ENCODE data around the gene POU2AF1. TPM values are rescaled to one million over a fixed set of nuclear protein-coding genes. Genes with fewer than 3 reads are reported as not detected.

Gene POU2AF1
- total RNA-seq, 4 donors from 2014 or later = 0.57 to 2.2 (median 1.8) TPM; not detected in 1

DNA sequence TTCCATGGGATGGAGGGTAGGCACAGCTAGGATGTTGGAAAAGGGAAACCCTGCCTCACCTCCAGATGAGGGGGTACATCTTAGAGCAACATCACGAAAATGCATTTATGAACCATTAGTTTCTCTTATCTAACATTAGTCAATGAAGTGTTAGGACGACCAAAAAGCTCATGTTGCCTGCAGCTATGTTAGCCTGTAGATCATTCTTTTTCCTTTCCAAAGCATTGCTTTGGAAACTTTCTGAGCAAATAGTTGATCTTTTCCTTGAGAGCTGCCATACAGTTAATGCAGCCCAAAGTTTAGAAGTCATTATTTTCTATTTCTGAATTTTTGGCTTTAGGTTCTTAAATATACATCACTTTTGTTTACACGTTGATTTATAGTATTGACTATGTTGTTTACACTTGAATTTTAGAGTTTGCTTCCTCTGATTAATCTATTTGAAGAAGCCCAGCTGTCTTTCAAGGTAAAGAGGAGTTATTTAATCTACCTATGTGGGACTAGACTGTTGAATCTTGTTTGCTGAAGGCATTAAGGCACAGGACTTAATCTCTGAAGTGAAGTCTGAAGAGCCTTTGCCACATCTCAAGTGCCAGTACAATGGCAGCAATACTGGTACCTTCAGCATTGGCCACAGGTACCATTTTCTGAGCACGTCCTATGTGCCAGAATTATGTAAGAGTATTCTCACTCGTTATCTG lies 69.7 kb downstream of the POU2AF1 start:
- intact Hi-C loops (cut with DNase I) = no loop called here
- no peak overlapping the region for H3K4me3 ChIP-seq
- no peaks in the 10 kb centered on the region for H3K36me3 ChIP-seq
- H3K27ac ChIP-seq = peak overlapping the region; percentile 26 to 77 (median 50)
- 67 to 71% methylated on average over 5 of the region's 5 CpGs for WGBS, 2 donors
- TF ChIP-seq, protein P1, sequence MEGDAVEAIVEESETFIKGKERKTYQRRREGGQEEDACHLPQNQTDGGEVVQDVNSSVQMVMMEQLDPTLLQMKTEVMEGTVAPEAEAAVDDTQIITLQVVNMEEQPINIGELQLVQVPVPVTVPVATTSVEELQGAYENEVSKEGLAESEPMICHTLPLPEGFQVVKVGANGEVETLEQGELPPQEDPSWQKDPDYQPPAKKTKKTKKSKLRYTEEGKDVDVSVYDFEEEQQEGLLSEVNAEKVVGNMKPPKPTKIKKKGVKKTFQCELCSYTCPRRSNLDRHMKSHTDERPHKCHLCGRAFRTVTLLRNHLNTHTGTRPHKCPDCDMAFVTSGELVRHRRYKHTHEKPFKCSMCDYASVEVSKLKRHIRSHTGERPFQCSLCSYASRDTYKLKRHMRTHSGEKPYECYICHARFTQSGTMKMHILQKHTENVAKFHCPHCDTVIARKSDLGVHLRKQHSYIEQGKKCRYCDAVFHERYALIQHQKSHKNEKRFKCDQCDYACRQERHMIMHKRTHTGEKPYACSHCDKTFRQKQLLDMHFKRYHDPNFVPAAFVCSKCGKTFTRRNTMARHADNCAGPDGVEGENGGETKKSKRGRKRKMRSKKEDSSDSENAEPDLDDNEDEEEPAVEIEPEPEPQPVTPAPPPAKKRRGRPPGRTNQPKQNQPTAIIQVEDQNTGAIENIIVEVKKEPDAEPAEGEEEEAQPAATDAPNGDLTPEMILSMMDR (IDR thresholded peaks at IDR 0.05) = no peak
- TF ChIP-seq POLR2A (IDR thresholded peaks at IDR 0.05) = no peak
- H3K9me3 ChIP-seq = no peaks in the 10 kb centered on the region
- no peaks in the 10 kb centered on the region for H3K27me3 ChIP-seq
- H3K4me1 ChIP-seq = peaks cover 8 to 43% (median 17%) of the 10 kb centered on the region in 3 donors
- DNase-seq = no peak

DNA sequence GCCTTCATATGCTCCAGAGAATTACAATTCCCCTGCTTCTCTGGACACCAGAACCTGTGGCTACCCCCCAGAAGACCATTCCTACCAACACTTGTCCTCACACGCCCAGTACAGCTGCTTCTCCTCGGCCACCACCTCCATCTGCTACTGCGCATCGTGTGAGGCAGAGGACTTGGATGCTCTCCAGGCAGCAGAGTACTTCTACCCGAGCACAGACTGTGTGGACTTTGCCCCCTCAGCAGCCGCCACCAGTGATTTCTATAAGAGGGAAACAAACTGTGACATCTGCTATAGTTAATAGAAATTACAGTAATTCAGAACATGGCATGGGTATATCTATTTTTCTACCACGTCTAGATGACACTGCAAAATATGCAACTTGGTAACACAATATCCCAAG lies 70.9 kb downstream of the POU2AF1 start:
- intact Hi-C loops (cut with DNase I) = no loop called here

GRCh38 chr11:111307472-111308108 lies 71.5 kb downstream of the POU2AF1 start:
- Histone ChIP-seq H3K9me3 (no peaks in the 10 kb centered on the region), H3K27me3 (no peaks in the 10 kb centered on the region), H3K36me3 (no peaks in the 10 kb centered on the region), H3K4me3 (no peak overlapping the region), H3K27ac (peak overlapping the region in 1 of 4 donors; percentile 12), H3K4me1 (peaks cover 10 to 61% (median 19%) of the 10 kb centered on the region in 3 donors)
- WGBS, 2 donors = 40 to 55% methylated on average over 3 of the region's 3 CpGs
- TF ChIP-seq, protein P1 (IDR thresholded peaks at IDR 0.05) = no peak
- no peak for TF ChIP-seq POLR2A (IDR thresholded peaks at IDR 0.05)
- intact Hi-C loops (cut with DNase I) = no loop called here
- DNase-seq = no peak

More for the DNA sequence above, 70.9 kb downstream of the POU2AF1 start:
- WGBS, 2 donors = 51 to 63% methylated on average over 7 of the region's 7 CpGs
- Histone ChIP-seq H3K4me3 (no peak overlapping the region), H3K27me3 (no peaks in the 10 kb centered on the region), H3K27ac (no peak overlapping the region), H3K9me3 (no peaks in the 10 kb centered on the region), H3K36me3 (no peaks in the 10 kb centered on the region), H3K4me1 (peaks cover 8 to 55% (median 17%) of the 10 kb centered on the region in 3 donors)
- no peak for DNase-seq
- TF ChIP-seq, protein P1 (IDR thresholded peaks at IDR 0.05) = no peak
- no peak for TF ChIP-seq POLR2A (IDR thresholded peaks at IDR 0.05)

GRCh38 chr11:111306321-111306720 lies 72.8 kb downstream of the POU2AF1 start:
- 53 to 89% methylated on average over 5 of the region's 5 CpGs for WGBS, 2 donors
- intact Hi-C loops (cut with DNase I) = no loop called here
- H3K27ac ChIP-seq = no peak overlapping the region
- no peaks in the 10 kb centered on the region for H3K36me3 ChIP-seq
- TF ChIP-seq POLR2A (IDR thresholded peaks at IDR 0.05) = no peak
- TF ChIP-seq, protein P1 (IDR thresholded peaks at IDR 0.05) = no peak
- DNase-seq = no peak
- H3K4me1 ChIP-seq = peaks cover 20 to 73% (median 31%) of the 10 kb centered on the region in 3 donors
- no peak overlapping the region for H3K4me3 ChIP-seq
- no peaks in the 10 kb centered on the region for H3K9me3 ChIP-seq
- no peaks in the 10 kb centered on the region for H3K27me3 ChIP-seq

DNA sequence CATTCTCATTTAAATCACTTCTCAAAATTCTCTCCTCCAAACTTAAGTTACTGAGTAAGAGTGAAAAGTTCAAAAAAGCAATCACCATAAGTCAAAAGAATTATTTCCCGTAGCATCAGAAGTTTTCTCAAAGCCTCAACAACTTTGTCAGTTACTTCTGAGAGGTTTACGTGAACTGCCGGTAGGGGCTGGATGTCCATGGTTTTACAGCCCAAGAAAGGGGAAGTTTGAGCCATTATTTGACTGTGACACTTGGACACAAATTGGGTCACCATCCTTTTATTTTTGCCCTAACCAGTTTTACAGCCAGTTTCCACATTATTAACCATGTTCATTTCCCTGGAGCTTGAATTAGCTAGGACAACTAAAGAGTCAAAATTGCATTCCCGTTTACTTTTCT lies 73.2 kb downstream of the POU2AF1 start:
- whole genome bisulfite sequencing, 2 donors = 76 to 86% methylated on average over 4 of the region's 4 CpGs
- Histone ChIP-seq H3K4me3 (no peak overlapping the region), H3K27me3 (no peaks in the 10 kb centered on the region), H3K4me1 (peaks cover 19 to 74% (median 32%) of the 10 kb centered on the region in 3 donors), H3K9me3 (no peaks in the 10 kb centered on the region), H3K27ac (no peak overlapping the region), H3K36me3 (no peaks in the 10 kb centered on the region)
- no peak for DNase-seq
- intact Hi-C loops (cut with DNase I) = no loop called here
- no peak for TF ChIP-seq POLR2A (IDR thresholded peaks at IDR 0.05)
- TF ChIP-seq, protein P1 (IDR thresholded peaks at IDR 0.05) = no peak

All from esophagus squamous epithelium (tissue), 5 donors.